Stimulated activated CD8-positive, alpha-beta memory T cell treated with anti-CD3 and anti-CD28 coated beads, Interleukin-7, amount 100 ng/mL, for 4 hours (primary cell): ENCODE data around the gene MICU2.

Experiments used
- DNase-seq, 2 donors: peaks; one replicate each; pipeline ENCODE4 v3.0.0-alpha.2; 2020; ENCODE audit warnings: low read depth in 2 of 2

The MICU2 gene

DNA sequence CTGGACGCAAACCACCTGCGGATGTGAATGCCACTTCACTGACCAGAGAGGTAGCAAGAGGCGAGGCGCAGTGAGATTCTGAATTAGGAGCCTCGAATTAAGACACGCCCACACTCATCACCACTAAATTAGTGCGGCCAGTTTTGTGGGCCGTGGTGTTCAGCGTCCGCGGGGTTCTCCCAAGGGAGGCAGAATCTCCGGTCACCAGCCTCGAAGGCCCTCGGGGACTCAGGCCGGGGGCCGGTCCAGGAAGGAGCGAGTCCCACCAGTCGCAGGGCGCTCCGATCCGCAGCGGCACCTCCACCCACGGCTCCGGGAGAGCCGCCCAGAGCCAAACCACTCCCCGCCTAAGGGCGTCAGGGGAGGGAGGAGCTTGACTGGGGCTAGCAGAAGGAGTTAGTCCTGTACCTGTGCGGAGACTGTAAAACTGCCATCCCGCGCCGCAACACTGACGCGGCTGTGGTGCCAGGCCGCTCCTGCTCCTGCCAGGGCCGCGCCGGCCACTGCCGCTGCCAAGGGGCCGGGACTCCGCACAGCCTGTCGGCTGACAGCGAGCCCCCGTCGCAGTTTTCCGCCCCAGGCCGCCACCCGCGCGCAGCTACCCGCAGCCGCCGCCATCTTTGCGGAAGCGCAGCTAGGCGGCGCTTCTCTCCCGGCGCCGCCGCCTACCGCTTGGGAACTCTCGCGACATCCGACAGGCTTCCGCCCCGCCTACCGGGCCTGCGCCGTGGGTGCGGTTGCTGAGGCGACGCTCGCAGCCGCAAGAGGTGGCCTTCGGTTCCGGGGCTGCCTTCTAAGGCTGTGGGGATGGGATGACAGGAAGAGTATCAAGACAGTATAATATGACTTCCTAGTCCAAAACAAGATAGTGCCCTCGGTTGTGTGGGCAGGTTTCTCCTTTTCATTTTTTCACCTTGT lies at the start of gene MICU2:
MICU2 (minus strand) TSS at position 640 of the 918 bp plus-strand sequence; CDS start at position 618, 22 bp downstream.
- DNase-seq = peak; percentile 90 to 95

GRCh38 chr13:21641629-21642028 lies 37.7 kb upstream of the MICU2 start:
- no peak for DNase-seq

- DNase-seq = no peak
Observed at GRCh38 chr13:21639561-21639960, 35.6 kb upstream of the MICU2 start.

DNA sequence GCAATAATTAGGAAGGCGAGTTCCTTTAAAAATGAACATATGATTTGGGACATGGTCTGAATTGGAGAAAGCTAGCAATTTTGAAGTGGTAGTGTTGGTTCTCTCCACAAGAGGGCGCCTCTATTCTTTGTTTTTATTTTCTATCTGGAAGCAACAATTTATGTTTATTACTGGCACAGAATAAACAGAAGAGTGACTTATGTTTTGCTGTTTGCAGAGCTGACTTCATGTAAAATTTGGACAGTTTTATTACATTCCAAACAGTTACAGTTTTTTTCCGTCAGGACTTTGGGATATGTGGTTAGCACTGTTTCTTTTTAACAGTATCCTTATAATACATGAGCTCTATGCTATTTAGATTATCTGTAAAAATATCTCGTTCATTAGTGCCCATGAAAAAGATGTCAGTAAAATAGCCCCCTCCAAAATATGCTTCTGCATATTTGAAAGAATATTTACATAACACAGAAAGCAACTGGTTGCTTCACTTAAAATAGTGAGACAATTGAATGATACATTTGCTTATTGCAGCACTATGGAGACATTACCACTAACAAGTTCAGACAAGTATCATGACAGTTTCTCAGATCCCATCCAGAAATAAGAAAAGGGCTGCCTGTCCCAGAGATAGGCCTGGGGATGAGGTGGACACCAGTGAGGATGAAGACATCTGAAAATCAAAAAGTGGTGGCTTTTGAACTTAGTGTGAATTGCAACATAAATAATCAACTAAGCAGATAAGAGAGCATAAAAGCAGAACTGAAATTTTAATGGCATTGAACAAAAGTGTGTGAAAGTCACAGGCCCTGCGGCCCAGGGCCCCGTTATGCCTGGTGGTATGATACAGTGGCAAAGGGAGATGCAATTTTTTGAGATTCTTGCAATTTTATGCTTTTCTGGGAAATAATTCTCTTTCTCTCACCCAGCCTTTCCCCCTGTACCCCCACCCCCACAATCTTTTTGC lies 34.6 kb upstream of the MICU2 start:
- no peak for DNase-seq

GRCh38 chr13:21637296-21637695 lies 33.3 kb upstream of the MICU2 start:
- peak in 1 of 2 donors; percentile 26 for DNase-seq

DNA sequence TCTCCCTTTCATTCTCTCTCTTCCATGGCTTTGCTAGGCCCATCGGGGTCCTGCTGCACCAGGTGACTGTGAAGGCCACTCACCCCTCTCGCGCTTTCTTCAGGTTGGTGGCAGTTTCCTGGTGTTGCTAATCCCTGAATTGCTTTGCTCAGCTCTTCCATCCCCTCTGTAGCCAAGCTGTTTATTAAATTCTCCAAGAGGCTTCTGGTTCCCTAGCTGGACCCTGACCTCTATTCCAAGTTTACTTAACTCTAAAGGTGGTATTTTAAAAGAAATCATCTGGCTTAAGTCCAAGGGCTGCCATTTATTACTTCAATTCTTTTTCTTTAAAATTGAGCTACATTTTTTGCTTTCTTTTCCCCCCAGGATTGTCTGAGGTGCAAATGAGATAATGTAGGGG lies 32.7 kb upstream of the MICU2 start:
- no peak for DNase-seq

DNA sequence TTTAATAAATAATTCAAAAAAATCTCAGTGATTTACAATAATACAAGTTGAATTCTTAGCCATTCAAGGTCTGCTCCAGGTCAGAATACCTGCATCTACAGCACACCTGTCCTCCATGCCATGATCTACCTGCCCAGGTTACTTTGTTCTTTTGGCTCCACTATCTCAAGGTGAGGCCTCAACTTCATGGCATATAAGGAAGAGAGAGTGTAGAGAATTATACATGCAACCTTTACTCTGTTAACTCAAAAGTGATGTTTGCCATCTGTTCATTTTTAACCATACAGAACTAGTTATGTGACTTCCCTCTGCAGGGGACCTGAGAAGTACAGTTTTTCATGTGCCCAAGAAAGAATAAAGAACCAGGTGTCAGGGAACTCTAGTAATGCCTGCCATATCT lies 28.2 kb upstream of the MICU2 start:
- no peak for DNase-seq

GRCh38 chr13:21625366-21625765 lies 21.4 kb upstream of the MICU2 start:
- no peak for DNase-seq

- no peak for DNase-seq
Observed at GRCh38 chr13:21620861-21621260, 16.9 kb upstream of the MICU2 start.

DNA sequence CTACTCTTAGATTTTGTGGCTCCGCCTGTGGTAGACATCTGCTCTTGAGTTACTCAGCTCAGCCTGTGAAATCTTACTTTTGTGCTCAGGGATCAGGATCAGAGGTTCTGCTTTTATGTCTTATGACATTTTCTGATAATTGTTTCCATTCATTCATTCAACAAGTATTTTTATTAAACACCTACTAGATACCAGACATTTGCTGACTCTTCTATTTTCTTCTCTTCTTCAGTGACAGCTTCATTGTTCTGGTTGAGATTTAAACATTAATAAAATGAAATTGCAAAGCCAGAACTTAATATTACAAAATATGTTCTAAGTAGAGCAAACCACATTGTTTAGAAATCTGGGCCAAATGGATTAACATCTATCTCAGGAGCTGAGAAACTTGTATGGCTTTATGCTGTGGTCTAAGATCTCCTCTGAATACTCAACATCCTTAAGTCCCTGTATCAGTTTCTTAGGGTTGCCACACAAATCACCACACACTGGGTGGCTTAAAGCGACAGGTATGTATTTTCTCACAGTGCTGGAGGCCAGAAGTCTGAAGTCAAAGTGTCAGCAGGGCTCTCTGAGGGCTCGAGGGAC lies 15.8 kb upstream of the MICU2 start:
- DNase-seq = no peak

- no peak for DNase-seq
Observed at GRCh38 chr13:21616880-21617279, 12.9 kb upstream of the MICU2 start.

GRCh38 chr13:21616205-21616866 lies 12.4 kb upstream of the MICU2 start:
- DNase-seq = no peak

GRCh38 chr13:21615427-21615826 lies 11.5 kb upstream of the MICU2 start:
- no peak for DNase-seq

DNA sequence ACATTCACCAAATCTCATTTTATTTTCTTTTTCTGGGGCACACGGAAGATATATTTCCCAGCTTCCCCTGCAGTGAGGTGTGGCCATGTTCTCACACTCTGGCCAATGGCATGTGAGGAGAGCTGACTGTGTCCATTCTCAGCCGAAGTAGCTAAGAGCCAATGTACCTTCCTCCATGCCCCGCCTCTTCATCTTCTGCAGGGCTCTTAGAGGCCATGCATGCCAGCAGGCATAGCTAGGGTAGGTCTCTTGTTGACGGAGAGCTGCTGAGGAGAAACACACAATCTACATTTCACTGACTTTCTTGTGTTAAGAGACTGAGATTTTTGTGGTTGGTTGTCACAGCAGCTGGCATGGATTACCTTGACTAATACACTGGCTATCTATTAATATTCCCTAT lies 9.8 kb upstream of the MICU2 start:
- DNase-seq = no peak

DNA sequence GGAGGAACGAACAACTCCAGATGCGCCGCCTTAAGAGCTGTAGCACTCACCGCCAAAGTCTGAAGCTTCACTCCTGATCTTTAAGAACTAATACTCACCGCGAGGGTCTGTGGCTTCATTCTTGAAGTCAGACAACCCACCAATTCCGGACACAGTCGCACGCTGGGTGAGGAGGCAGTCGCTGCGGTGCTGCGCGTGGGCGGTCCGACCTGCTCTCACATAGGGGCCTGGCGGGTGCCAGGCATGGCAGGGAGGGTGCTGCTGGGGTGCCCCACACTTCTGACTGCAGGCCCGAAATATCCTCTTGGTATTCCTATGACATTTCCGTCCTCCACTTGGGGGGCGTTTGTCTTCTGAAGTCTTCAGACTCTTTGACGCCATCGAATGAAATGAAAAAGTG lies 7.4 kb upstream of the MICU2 start:
- no peak for DNase-seq

DNA sequence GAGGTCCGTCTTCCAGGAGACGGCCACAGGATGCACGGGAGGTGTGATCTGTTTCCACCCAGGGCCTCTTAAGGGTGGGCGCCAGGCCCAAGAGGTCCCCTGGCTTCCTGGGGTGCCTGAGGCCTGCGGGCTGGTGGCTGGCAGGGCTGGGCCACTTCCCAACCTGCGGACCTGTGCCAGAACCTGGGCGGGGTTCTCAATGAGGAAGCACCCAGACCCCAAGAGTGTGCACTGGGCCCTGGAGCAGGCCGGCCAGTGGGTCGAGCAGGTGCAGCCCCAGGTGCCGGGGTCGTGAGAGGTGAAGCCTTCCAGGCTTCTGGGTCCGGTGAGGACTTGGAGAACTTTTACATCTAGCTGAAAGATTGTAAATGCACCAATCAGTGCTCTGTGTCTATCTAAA lies 6.7 kb upstream of the MICU2 start:
- no peak for DNase-seq

DNA sequence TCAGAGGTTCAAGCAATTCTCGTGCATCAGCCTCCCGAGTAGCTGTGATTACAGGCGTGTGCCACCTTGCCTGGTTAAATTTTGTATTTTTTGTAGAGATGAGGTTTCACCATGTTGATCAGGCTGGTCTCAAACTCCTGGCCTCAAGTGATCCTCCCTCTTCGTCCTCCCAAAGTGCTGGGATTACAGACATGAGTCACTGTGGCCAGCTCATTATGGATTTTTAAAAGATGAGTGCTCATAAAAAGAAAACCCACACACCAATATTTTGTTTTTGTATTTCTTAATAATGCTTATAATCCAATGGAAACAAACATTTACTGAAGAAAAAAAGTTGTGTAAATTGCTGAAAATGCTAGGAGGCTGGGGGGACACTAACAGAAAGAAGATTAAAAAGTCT lies 5.0 kb upstream of the MICU2 start:
- DNase-seq = no peak

DNA sequence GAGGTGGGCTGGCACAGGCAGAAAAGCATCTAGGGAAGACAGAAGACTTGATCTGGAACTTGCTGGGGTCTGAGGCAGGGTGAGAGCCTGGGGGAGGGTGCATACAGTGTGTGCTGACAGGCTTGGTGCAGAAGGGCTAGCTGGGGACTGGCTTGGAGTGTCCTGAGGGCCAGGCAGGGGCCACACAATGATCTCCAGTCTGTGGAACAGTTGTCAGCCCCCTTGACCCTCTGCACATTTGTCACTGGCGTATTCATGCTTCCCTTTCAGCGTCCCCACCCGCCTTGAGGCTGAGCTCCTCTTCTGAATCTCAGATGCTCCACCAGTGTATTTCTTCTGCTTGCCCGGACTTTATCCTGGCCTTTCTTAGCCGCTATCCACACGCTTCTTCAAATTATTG lies 2.8 kb upstream of the MICU2 start:
- DNase-seq = no peak

DNA sequence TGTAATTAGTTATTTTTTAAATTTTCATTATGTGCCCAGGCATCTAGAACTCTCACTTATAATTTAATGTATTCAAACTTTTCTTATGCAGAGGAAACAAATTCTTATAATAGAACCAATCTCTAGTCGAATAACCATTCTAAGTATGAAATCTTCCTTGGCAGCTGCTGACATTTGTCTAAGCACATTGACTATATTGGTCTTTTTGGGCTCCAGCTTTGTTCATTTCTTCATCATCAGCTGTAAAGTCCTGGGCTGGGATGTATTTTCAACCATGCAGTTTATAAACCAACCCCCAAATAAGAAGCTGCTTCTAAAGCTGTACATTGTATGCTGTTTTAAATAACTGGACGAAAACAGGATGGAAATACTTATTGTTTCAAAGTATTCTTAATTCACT lies 2.3 kb upstream of the MICU2 start:
- no peak for DNase-seq

- DNase-seq = no peak
Observed at GRCh38 chr13:21596722-21597121, 7.2 kb downstream of the MICU2 start.

DNA sequence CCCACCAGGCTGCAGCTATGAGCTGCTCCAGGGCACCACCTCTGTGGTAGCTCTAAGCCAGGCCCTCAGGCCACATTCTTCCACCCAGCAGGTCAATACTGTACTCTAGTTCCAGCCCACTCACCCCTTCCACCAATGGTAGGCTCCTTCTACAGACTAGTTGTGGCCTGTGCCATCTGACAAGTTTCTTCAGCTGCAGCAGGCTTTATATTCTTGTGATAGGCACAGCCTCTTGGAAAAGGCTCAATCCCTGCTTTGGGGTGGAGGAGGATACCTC lies 8.5 kb downstream of the MICU2 start:
- DNase-seq = no peak
